Omental fat pad (tissue), 4 donors: ENCODE measurements around the gene KCNH5. TPM values are rescaled to one million over a fixed set of nuclear protein-coding genes. Genes with fewer than 3 reads are reported as not detected.

Source experiments
- ATAC-seq: fragments of 150-250 bp; one replicate; pipeline ENCODE4 v1.9.1; 2016; ENCODE audit warnings: mild to moderate bottlenecking, moderate library complexity; ENCODE audit not compliant: low FRiP score
- DNase-seq: peaks from one replicate; pipeline ENCODE4 v3.0.0-alpha.2; 2019; ENCODE audit warnings: low spot score
- CTCF ChIP-seq, 3 donors: fragments of 450-650 bp; IDR thresholded peaks; one replicate each; pipeline ENCODE4 v1.5.1; 2016 to 2017; ENCODE audit warnings: antibody characterized with exemption in 3 of 3, mild to moderate bottlenecking in 3 of 3, moderate library complexity in 2 of 3
- total RNA-seq, 4 donors: library from RNA; depleted of rRNA; stranded (reverse); fragments of >200 nt; gene quantifications; one replicate each; pipeline ENCODE4 v1.1.0, GENCODE V29; 2016

Gene KCNH5
- total RNA-seq, 4 donors from 2014 or later: 1.1 to 6.2 (median 1.1) TPM; not detected in 1

GRCh38 chr14:62908506-62908905 is 136.8 kb downstream of the KCNH5 start:
- no peak for TF ChIP-seq CTCF (IDR thresholded peaks at IDR 0.05)
- no peak for ATAC-seq
- no peak for DNase-seq

GRCh38 chr14:62905566-62905965 is 139.7 kb downstream of the KCNH5 start:
- TF ChIP-seq CTCF (IDR thresholded peaks at IDR 0.05): no peak
- no peak for DNase-seq
- no peak for ATAC-seq

GRCh38 chr14:62897771-62898170 is 147.5 kb downstream of the KCNH5 start:
- DNase-seq (no peak), ATAC-seq (no peak)
- no peak for TF ChIP-seq CTCF (IDR thresholded peaks at IDR 0.05)

- no peak for TF ChIP-seq CTCF (IDR thresholded peaks at IDR 0.05)
- DNase-seq: no peak
- no peak for ATAC-seq
Measured at GRCh38 chr14:62896932-62897456, 148.3 kb downstream of the KCNH5 start.

GRCh38 chr14:62894736-62895135 is 150.5 kb downstream of the KCNH5 start:
- ATAC-seq (no peak), DNase-seq (no peak)
- TF ChIP-seq CTCF (IDR thresholded peaks at IDR 0.05): no peak

- TF ChIP-seq CTCF (IDR thresholded peaks at IDR 0.05): no peak
- no peak for ATAC-seq
- no peak for DNase-seq
Measured at GRCh38 chr14:62889364-62889763, 155.9 kb downstream of the KCNH5 start.

- no peak for ATAC-seq
- TF ChIP-seq CTCF (IDR thresholded peaks at IDR 0.05): no peak
- no peak for DNase-seq
Measured at GRCh38 chr14:62886461-62886860, 158.8 kb downstream of the KCNH5 start.
